Adrenal gland (tissue), 5 donors: ENCODE data around the gene NKX2-3.

Experiments
- CTCF ChIP-seq, 6 experiments: fragments of 450-650 bp in 4 of 6; fragments of 200-600 bp in 2 of 6; sonication (generic) in 1 of 6; IDR thresholded peaks; 1 replicate in 5 of 6; 2 replicates in 1 of 6; pipeline versions ENCODE4 v1.5.1 to v1.8.0; 2016 to 2021; ENCODE audit warnings: antibody characterized with exemption in 6 of 6, mild to moderate bottlenecking in 2 of 6, moderate library complexity in 1 of 6
- POLR2A ChIP-seq, 2 donors: fragments of 450-650 bp; IDR thresholded peaks; one replicate each; pipeline ENCODE4 v1.6.1; 2017; ENCODE audit warnings: antibody characterized with exemption in 2 of 2, mild to moderate bottlenecking in 2 of 2, moderate library complexity in 1 of 2
- donor health status: DM: no; HTN: no; CAD: no.

GRCh38 chr10:99531696-99532593 lies 797 bp upstream of the NKX2-3 start:
- no peak for TF ChIP-seq POLR2A (IDR thresholded peaks at IDR 0.05)
- no peak for TF ChIP-seq CTCF (IDR thresholded peaks at IDR 0.05)
